A673 (cell line): ENCODE data around the gene SLC4A4. TPM values are rescaled to one million over a fixed set of nuclear protein-coding genes. Genes with fewer than 3 reads are reported as not detected.

ENCODE experiments used
- BruUV-seq: library from RNA; stranded (reverse); fragments of 400-500 nt; replicated peaks from 2 replicates; lab custom pipeline; 2021; lab: Mats Ljungman, UMichigan
- CTCF ChIA-PET: fragments of 300-600 bp; sonication (Branson Sonifier 250); formaldehyde crosslinking; loops from one replicate; lab custom pipeline; 2022; ENCODE audit warnings: antibody characterized with exemption; lab: Charles Lee
- POLR2A ChIA-PET: fragments of 300-600 bp; sonication (Branson Sonifier 250); formaldehyde crosslinking; loops from one replicate; lab custom pipeline; 2022; ENCODE audit warnings: antibody characterized with exemption; ENCODE audit not compliant: low non-redundant PET; lab: Charles Lee
- DNase-seq: peaks from one replicate; pipeline ENCODE4 v3.0.0-alpha.2; 2015; ENCODE audit warnings: low spot score
- H3K27ac ChIP-seq: fragments of 200-600 bp; sonication (generic); 2 replicates; pipeline ENCODE4 v1.5.1; 2016; ENCODE audit warnings: mixed run types, low read depth, mild to moderate bottlenecking, mixed read lengths, antibody characterized with exemption, low read length; ENCODE audit not compliant: poor library complexity, severe bottlenecking
- H3K27me3 ChIP-seq: fragments of 200-600 bp; sonication (generic); replicated peaks from 2 replicates; pipeline ENCODE4 v1.6.1; 2017; ENCODE audit warnings: mixed run types, low read depth, mild to moderate bottlenecking, mixed read lengths, antibody characterized with exemption, low read length; ENCODE audit not compliant: insufficient read depth, poor library complexity
- H3K36me3 ChIP-seq: fragments of 200-600 bp; sonication (generic); 2 replicates; pipeline ENCODE4 v1.6.1; 2016; ENCODE audit warnings: mixed run types, mild to moderate bottlenecking, mixed read lengths, antibody characterized with exemption, low read length; ENCODE audit not compliant: insufficient read depth, poor library complexity, severe bottlenecking
- H3K4me1 ChIP-seq: fragments of 200-600 bp; sonication (generic); 2 replicates; pipeline ENCODE4 v1.6.1; 2017; ENCODE audit warnings: mixed run types, mild to moderate bottlenecking, mixed read lengths, antibody characterized with exemption, low read length; ENCODE audit not compliant: insufficient read depth, poor library complexity, severe bottlenecking
- H3K4me3 ChIP-seq: fragments of 200-600 bp; sonication (generic); 2 replicates; pipeline ENCODE4 v1.5.1; 2016; ENCODE audit warnings: low read depth, mixed run types, mild to moderate bottlenecking, mixed read lengths, low read length; ENCODE audit not compliant: poor library complexity, severe bottlenecking
- H3K9me3 ChIP-seq: fragments of 200-600 bp; sonication (generic); 2 replicates; pipeline ENCODE4 v1.6.1; 2016; ENCODE audit warnings: mixed run types, low read depth, mild to moderate bottlenecking, mixed read lengths, antibody characterized with exemption, low read length; ENCODE audit not compliant: poor library complexity, severe bottlenecking
- EZH2 ChIP-seq: fragments of 200-600 bp; sonication (generic); IDR thresholded peaks from 2 replicates; pipeline ENCODE4 v1.6.1; 2017; ENCODE audit warnings: borderline replicate concordance, low read depth, mild to moderate bottlenecking, mixed read lengths, antibody characterized with exemption, low read length; ENCODE audit not compliant: poor library complexity, severe bottlenecking
- intact Hi-C: fragments of 100-400 bp; cut with micrococcal nuclease; formaldehyde crosslinking; loops from one replicate; pipeline ENCODE4 v1.10.0; 2022; ENCODE audit not compliant: unreplicated experiment
- total RNA-seq: library from RNA; stranded (reverse); gene quantifications from 2 replicates; pipeline ENCODE4 v1.2.3, GENCODE V29; 2021
- TF ChIP-seq, protein P1 (sequence below): fragments of 300-800, 200-600 bp; sonication (generic); conservative IDR thresholded peaks from 2 replicates; pipeline ENCODE4 v1.5.1; 2017; ENCODE audit warnings: low read depth, mild to moderate bottlenecking, antibody characterized with exemption, low read length, moderate library complexity, mixed read lengths

SLC4A4 gene
- total RNA-seq, 1 experiment from 2014 or later = 1.2 TPM

DNA sequence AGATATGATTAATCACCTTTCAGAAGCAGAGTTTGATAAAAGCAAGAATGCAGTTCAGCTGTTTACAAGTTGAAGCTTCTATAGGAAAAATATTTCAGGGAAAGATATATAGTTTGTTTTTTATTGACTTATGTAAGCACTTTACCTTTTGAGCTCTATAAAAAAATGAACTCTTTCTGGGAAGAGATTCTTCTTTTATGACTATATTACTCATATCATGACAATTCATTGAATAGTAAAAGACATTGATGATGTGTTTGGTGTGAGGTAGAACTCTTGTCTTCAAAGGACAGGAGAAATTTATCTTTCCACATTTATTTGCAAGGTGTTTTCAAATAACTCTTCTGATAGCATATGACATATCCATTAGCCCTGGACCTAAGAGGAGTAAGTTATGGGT lies 156.6 kb downstream of the SLC4A4 start:
- H3K27me3 ChIP-seq = no peaks in the 10 kb centered on the region
- H3K27ac ChIP-seq = no peak overlapping the region
- H3K4me1 ChIP-seq = no peaks in the 10 kb centered on the region
- POLR2A ChIA-PET = interaction anchor here (0.6 kb wide), 1 partner anchor 9 kb away, joined by 3 read pairs; no protein-coding TSS in a partner anchor
- no peaks in the 10 kb centered on the region for H3K9me3 ChIP-seq
- no peak for TF ChIP-seq EZH2
- TF ChIP-seq, protein P1, sequence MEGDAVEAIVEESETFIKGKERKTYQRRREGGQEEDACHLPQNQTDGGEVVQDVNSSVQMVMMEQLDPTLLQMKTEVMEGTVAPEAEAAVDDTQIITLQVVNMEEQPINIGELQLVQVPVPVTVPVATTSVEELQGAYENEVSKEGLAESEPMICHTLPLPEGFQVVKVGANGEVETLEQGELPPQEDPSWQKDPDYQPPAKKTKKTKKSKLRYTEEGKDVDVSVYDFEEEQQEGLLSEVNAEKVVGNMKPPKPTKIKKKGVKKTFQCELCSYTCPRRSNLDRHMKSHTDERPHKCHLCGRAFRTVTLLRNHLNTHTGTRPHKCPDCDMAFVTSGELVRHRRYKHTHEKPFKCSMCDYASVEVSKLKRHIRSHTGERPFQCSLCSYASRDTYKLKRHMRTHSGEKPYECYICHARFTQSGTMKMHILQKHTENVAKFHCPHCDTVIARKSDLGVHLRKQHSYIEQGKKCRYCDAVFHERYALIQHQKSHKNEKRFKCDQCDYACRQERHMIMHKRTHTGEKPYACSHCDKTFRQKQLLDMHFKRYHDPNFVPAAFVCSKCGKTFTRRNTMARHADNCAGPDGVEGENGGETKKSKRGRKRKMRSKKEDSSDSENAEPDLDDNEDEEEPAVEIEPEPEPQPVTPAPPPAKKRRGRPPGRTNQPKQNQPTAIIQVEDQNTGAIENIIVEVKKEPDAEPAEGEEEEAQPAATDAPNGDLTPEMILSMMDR = no peak
- H3K36me3 ChIP-seq = no peaks in the 10 kb centered on the region
- DNase-seq = no peak
- intact Hi-C loops = no loop called here
- H3K4me3 ChIP-seq = no peak overlapping the region
- CTCF ChIA-PET = no interaction called here
- BruUV-seq = no TSS peak

DNA sequence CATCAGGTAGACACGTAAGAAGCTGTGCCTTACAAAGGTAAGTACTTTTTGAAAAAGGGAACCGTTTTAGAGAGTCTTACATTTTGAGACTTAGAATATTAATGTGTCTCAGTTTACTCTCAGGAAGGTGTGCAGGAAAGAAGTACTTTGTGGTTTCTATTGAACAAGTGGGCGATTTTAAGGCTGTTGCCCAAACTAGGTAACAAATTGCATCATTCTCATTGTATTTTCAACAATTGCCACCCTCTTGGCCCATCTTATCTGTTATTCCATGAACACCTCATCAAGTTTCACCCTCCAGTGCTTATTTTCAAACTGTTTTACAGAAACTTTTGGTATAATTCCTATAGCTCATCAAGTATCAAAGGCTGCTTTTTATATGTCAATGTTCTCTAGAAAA lies 158.3 kb downstream of the SLC4A4 start:
- H3K4me3 ChIP-seq = no peak overlapping the region
- POLR2A ChIA-PET = no interaction called here
- no peak for DNase-seq
- CTCF ChIA-PET = no interaction called here
- H3K36me3 ChIP-seq = no peaks in the 10 kb centered on the region
- H3K27ac ChIP-seq = no peak overlapping the region
- no peaks in the 10 kb centered on the region for H3K9me3 ChIP-seq
- H3K4me1 ChIP-seq = no peaks in the 10 kb centered on the region
- TF ChIP-seq EZH2 = no peak
- TF ChIP-seq, protein P1 = no peak
- intact Hi-C loops = no loop called here
- H3K27me3 ChIP-seq = no peaks in the 10 kb centered on the region
- no TSS peak for BruUV-seq

DNA sequence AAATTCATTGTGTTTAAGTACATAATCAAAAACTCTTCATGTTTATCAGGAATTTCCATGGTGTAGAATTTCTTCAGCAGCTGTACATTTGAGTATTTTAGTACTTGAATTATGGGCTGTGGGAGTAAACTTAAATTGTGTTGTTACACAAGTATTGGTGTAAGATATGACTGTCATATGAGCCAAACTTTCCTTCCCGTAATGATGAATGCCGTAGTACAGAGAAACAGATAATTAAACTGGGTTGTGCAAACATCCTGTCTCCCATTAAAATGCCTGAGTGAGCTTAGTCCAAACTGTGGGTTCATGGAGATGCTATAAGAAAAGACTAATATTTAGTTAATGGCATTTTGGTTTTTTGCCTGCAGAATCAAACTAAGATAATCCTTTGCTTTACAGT lies 159.2 kb downstream of the SLC4A4 start:
- intact Hi-C loops = no loop called here
- H3K36me3 ChIP-seq = no peaks in the 10 kb centered on the region
- no peak for DNase-seq
- no peaks in the 10 kb centered on the region for H3K27me3 ChIP-seq
- no peak overlapping the region for H3K4me3 ChIP-seq
- BruUV-seq = no TSS peak
- no peaks in the 10 kb centered on the region for H3K9me3 ChIP-seq
- no peak for TF ChIP-seq EZH2
- TF ChIP-seq, protein P1 = no peak
- no peaks in the 10 kb centered on the region for H3K4me1 ChIP-seq
- POLR2A ChIA-PET = no interaction called here
- H3K27ac ChIP-seq = no peak overlapping the region
- CTCF ChIA-PET = interaction anchor here (0.6 kb wide), 1 partner anchor 368 kb away, joined by 7 read pairs; no protein-coding TSS in a partner anchor
